Measurements from ENCODE around the gene DOLK.

DOLK gene

DNA sequence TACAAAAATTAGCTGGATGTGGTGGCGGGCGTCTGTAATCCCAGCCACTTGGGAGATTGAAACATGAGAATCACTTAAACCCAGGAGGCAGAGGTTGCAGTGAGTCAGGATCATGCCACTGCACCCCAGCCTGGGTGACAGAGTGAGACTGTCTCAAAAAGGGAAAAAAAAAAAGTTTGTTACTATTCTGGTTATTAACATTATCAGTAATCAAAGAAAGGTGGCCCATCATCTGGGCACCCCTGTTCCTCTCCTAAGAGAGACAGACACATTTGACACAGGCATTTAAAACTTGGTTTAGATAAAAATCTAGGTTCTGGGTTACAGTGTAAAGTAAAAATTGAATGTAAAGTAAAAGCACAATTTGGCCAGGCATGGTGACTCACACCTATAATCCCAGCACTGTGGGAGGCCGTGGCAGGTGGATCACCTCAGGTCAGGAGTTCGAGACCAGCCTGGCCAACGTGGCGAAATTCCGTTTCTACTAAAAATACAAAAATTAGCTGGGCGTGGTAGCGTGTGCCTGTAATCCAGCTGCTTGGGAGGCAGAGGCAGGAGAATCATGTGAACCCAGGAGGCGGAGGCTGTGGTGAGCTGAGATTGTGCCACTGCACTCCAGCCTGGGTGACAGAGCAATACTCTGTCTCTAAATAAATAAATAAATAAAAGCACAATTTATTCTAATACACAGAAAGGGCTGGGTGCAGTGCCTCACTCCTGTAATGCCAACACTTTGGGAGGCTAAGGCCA lies 43.4 kb downstream of the DOLK start:
- DNase-seq: no peak

DNA sequence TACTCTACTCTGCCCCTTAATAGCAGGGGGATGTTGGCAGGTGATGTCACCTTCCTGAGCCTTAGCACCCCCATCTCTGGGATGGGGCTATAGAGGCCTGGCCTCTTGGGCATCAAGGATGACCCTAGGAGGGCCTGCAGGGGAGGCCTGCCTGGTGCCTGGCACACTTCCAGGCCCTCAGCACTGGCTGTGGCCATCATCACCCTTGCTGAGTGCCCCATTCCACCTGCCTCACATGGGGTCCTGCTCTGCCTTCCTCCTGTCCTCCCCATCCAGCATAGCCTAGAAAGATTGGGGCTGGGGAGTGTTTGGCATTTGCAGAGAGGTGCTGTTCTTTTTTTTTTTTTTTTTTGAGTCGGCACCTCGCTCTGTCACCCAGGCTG lies 44.3 kb downstream of the DOLK start:
- no peak for DNase-seq

DNA sequence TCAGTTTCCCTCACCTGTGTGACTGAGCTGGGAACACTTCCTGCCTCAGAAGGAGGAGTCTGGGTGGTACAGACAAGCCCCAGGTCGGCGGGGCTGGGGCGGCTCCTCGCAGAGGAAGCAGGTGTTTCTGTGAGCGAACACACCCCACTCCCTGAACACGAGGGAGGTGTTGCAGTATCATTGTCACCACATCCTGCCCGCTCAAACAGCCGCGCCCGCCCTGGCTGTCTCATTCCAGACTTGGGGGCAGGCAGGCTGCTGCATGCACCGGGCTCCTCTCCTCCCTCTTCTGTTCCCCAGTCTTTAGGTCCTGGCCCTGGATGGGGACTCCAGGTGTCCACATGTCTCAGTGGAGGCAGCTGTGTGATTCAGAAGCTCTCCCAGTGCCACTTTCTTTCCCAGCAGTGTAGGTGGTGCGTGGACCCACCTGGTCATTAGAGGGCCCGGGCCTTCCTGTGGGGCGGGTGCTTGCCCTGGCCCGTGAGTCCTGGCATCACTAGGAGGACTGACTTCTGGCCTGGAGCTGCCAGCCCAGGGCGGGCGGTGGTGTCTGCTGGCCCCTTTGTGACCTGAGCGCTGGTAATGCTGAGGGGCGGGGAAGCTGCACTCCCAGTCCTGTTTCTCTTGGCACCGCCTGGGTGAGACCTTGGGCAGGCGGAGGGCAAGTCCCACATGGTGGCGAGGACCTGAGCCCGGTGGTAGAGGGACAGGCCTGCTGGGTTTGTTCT lies 44.9 kb downstream of the DOLK start:
- no peak for DNase-seq

DNA sequence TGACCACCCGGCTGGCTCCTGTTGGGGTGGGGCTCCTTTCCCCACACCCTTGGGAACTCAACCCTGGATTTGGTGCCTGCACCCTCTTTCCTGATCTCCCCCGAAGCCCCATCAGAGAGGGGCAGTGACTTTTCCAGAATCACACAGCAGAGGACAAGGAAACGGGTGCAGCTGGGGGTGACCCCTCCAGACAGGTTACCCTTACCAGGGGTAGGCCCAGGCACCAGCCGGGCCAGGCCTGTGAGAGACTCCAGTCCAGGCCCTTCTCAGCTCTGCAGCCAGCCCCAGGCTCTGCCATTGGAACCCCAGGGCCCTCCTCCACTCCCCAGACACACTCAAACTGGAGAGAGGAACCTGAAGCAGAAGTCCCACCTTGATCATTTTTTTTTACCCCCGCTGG lies 45.6 kb downstream of the DOLK start:
- no peak for DNase-seq

DNA sequence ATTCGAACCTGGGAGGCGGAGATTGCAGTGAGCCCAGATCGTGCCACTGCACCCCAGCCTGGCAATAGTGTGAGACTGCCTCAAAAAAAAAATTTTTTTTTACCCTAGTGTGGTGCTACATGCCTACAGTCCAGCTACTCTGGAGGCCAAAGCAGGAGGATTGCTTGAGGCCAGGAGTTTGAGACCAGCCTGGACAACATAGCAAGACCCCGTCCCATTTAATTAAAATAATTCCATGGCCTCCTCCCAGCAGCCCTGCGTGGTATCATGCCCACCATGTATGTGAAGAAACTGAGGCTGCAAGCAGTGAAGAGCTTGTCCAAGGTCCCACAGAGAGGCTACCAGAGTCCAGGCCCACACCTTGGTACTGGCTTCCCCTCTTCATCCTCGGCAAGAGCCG lies 46.0 kb downstream of the DOLK start:
- no peak for DNase-seq

DNA sequence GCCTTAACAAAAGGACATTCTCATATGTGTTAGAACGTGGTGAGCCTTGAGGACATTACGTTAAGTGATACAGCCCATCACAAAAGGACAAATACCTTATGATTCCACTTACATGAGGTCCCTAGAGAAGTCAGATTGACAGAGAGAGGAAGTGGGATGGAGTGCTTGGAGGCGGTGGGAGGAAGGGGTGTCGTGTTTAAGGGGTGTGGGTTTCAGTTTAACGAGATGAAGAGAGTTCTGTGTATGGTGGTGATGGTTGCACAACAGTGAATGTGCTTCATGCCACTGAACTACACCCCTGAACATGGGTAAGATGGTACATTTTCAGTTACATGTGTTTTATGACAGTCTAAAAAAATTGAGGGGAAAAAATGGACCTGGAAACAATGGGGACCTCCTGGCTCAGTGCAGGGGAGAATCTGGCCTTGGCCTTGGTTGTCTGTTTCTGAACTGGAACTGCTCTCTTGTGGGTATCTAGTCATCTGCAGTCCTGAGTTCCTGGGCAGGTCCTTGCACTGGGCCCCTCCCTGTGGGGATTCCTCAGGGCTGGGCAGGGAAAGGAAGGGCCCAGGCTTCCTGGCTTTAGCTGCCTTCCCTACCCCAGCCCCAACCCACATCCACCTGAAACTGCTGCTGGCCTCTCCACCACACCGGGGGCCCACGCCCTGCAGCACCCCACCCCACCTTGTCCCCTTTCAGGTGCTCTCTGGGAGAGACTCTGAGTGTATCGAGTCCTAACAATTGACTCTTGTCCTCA lies 47.7 kb downstream of the DOLK start:
- no peak for DNase-seq

DNA sequence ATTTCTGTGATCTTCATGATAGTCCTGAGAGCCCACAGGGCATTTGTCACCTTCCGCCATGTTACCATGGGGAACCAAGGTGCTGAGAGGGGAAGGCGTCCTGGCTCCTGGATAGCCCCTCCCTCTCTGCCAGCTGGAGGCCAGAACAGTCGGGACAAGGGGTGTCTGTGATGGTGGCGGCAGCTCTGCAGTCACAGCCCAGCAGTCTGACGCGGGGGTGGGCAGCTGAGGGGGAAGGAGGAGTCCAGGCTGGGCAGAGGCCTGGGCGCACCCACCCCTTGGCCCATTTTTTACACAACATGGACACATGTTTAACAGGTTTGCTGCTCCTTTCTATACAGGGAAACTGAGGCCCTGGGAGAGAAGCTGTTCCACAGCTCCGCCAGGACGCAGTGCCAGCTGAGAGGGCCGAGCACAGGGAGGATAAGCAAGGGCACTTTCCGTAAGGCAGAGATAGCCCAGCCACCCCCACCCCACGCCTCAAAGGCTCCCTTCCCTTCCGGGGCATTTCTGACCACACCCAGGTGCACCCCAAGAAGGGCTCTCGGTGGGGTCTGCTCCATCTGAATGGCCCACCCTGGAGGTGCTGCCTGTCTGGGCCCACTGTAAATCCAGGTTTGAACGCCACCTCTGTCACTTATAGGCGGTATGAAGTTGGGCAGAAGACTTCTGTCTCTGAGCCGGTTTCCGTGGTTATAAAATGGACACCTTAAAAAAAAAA lies 48.4 kb downstream of the DOLK start:
- no peak for DNase-seq

DNA sequence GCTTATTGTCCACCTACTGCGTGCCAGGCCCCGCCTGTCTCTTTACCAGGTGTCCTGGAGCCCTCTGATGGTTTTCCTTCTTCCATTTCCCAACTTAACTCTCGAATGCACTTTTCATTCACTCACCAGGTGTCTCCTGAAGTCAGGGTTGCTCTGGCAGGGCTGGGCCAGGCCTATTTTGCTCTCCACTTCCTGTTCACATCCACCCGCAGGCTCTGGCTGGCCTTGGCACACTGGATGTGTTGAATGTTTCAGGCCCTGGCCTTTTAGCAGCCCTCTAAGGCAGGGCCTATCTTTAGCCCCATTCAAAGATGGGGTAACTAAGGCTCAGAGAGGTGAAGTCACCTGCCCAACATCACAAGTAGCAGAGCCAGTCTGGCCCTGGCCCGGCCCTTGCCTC lies 49.0 kb downstream of the DOLK start:
- no peak for DNase-seq

DNA sequence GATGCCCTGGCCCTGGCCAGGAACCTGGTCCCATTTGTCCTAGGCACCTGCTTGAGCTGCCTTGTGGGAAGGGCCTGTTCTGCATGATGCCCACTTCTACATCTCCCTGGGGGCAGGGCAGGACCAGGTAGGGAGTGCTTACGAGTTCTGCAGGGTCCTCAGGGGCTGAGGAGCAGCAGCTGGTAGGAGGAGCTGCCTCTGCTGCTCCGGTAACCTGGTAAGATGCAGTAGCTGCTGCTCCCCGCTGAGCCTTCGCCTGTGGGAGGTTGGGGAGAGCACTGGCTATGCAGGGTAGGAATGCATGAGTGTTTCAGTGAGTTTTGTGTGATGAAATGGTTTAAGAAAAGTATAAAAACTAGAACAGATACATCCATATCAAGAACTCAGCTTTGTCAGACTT lies 51.8 kb downstream of the DOLK start:
- DNase-seq: no peak
